ENCODE data around the gene HAUS2. TPM values are rescaled to one million over a fixed set of nuclear protein-coding genes. Genes with fewer than 3 reads are reported as not detected.

HAUS2 gene
- total and polyA plus RNA-seq, 4 donors: 30.2 to 46.5 (median 32.7) TPM

DNA sequence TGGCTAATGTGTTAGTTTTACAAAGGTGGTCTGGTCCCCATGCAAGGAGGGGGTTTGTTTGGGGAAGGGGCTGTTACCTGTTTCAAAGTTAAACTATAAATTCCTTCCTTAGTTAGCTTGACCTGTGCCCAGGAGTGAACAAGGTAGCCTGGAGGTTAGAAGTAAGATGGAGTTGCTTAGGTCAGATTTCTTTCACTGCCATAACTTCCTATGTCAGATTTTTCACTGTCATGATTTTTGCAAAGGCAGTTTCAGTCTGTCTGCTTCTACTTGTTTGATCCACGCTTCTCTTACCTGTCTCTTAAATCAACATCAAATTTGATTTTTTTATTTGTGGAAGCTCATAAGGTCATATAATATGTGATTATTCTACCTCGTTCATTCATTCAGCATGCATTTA lies 55.3 kb downstream of the HAUS2 start:
- Histone ChIP-seq H3K27me3 (ENCODE audit: control insufficient read depth, insufficient read depth, low read length) (no peaks in the 10 kb centered on the region), H3K9me3 (ENCODE audit: control insufficient read depth, insufficient read depth, low read length) (no peaks in the 10 kb centered on the region), H3K4me1 (ENCODE audit: control insufficient read depth, insufficient read depth, low read length) (no peaks in the 10 kb centered on the region), H3K27ac (ENCODE audit: low read depth, low read length) (no peak overlapping the region), H3K4me3 (ENCODE audit: low read depth, low read length) (no peak overlapping the region), H3K36me3 (ENCODE audit: control insufficient read depth, insufficient read depth, low read length) (no peaks in the 10 kb centered on the region)
- no CpG with 5 or more reads among the region's 2 CpGs for WGBS (ENCODE audit: insufficient coverage)
- no peak for DNase-seq (ENCODE audit: low read depth in 4 of 6, low spot score in 6 of 6)

- Histone ChIP-seq H3K27ac (ENCODE audit: low read depth, low read length) (peak overlapping the region; percentile 44), H3K27me3 (ENCODE audit: control insufficient read depth, insufficient read depth, low read length) (no peaks in the 10 kb centered on the region), H3K36me3 (ENCODE audit: control insufficient read depth, insufficient read depth, low read length) (no peaks in the 10 kb centered on the region), H3K9me3 (ENCODE audit: control insufficient read depth, insufficient read depth, low read length) (no peaks in the 10 kb centered on the region), H3K4me1 (ENCODE audit: control insufficient read depth, insufficient read depth, low read length) (no peaks in the 10 kb centered on the region), H3K4me3 (ENCODE audit: low read depth, low read length) (no peak overlapping the region)
- WGBS (ENCODE audit: insufficient coverage): 80% methylated on average over 1 of the region's 8 CpGs
- peak in 1 of 6 donors; percentile 54 for DNase-seq (ENCODE audit: low read depth in 4 of 6, low spot score in 6 of 6)
Observed at GRCh38 chr15:42604894-42605744, 56.5 kb downstream of the HAUS2 start.

- no CpG with 5 or more reads among the region's 3 CpGs for whole genome bisulfite sequencing (ENCODE audit: insufficient coverage)
- Histone ChIP-seq H3K27me3 (ENCODE audit: control insufficient read depth, insufficient read depth, low read length) (no peaks in the 10 kb centered on the region), H3K4me3 (ENCODE audit: low read depth, low read length) (no peak overlapping the region), H3K4me1 (ENCODE audit: control insufficient read depth, insufficient read depth, low read length) (no peaks in the 10 kb centered on the region), H3K9me3 (ENCODE audit: control insufficient read depth, insufficient read depth, low read length) (no peaks in the 10 kb centered on the region), H3K36me3 (ENCODE audit: control insufficient read depth, insufficient read depth, low read length) (no peaks in the 10 kb centered on the region), H3K27ac (ENCODE audit: low read depth, low read length) (peak overlapping the region; percentile 44)
- no peak for DNase-seq (ENCODE audit: low read depth in 4 of 6, low spot score in 6 of 6)
Observed at GRCh38 chr15:42605796-42606195, 57.2 kb downstream of the HAUS2 start.

DNA sequence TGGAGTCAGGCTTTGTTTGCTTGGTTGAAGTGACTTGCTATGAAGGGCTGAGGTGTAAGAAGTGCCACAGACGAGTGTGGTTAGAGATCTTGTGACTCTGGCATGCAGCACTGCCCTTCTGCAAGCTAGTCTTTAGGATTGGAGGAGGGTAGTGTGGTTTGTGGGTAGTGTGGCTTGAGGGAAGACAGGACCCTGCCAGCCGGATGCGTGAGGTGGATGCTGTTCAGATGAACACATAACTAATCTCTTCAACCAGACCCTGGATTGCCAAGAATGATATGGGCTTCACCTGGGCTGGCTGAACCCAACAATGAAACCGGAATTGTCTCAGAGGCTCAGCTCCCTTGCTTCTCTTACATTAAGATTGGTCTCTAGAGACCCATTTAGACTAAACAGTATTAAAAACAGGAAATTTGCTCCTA lies 59.5 kb downstream of the HAUS2 start:
- no peaks in the 10 kb centered on the region for H3K9me3 ChIP-seq (ENCODE audit: control insufficient read depth, insufficient read depth, low read length)
- no peaks in the 10 kb centered on the region for H3K4me1 ChIP-seq (ENCODE audit: control insufficient read depth, insufficient read depth, low read length)
- H3K27ac ChIP-seq (ENCODE audit: low read depth, low read length): no peak overlapping the region
- no peaks in the 10 kb centered on the region for H3K27me3 ChIP-seq (ENCODE audit: control insufficient read depth, insufficient read depth, low read length)
- H3K4me3 ChIP-seq (ENCODE audit: low read depth, low read length): no peak overlapping the region
- DNase-seq (ENCODE audit: low read depth in 4 of 6, low spot score in 6 of 6): peak in 1 of 6 donors; percentile 62
- WGBS (ENCODE audit: insufficient coverage): 58% methylated on average over 3 of the region's 4 CpGs
- no peaks in the 10 kb centered on the region for H3K36me3 ChIP-seq (ENCODE audit: control insufficient read depth, insufficient read depth, low read length)

GRCh38 chr15:42608752-42609488 lies 60.3 kb downstream of the HAUS2 start:
- H3K4me1 ChIP-seq (ENCODE audit: control insufficient read depth, insufficient read depth, low read length): no peaks in the 10 kb centered on the region
- H3K36me3 ChIP-seq (ENCODE audit: control insufficient read depth, insufficient read depth, low read length): no peaks in the 10 kb centered on the region
- no peaks in the 10 kb centered on the region for H3K27me3 ChIP-seq (ENCODE audit: control insufficient read depth, insufficient read depth, low read length)
- peak overlapping the region; percentile 43 for H3K27ac ChIP-seq (ENCODE audit: low read depth, low read length)
- no peak for DNase-seq (ENCODE audit: low read depth in 4 of 6, low spot score in 6 of 6)
- H3K9me3 ChIP-seq (ENCODE audit: control insufficient read depth, insufficient read depth, low read length): no peaks in the 10 kb centered on the region
- no peak overlapping the region for H3K4me3 ChIP-seq (ENCODE audit: low read depth, low read length)
- WGBS (ENCODE audit: insufficient coverage): 57% methylated on average over 2 of the region's 7 CpGs

GRCh38 chr15:42611532-42611931 lies 62.9 kb downstream of the HAUS2 start:
- H3K4me1 ChIP-seq (ENCODE audit: control insufficient read depth, insufficient read depth, low read length): no peaks in the 10 kb centered on the region
- no peaks in the 10 kb centered on the region for H3K27me3 ChIP-seq (ENCODE audit: control insufficient read depth, insufficient read depth, low read length)
- no CpG with 5 or more reads among the region's 1 CpG for WGBS (ENCODE audit: insufficient coverage)
- no peaks in the 10 kb centered on the region for H3K36me3 ChIP-seq (ENCODE audit: control insufficient read depth, insufficient read depth, low read length)
- no peak overlapping the region for H3K27ac ChIP-seq (ENCODE audit: low read depth, low read length)
- DNase-seq (ENCODE audit: low read depth in 4 of 6, low spot score in 6 of 6): no peak
- no peaks in the 10 kb centered on the region for H3K9me3 ChIP-seq (ENCODE audit: control insufficient read depth, insufficient read depth, low read length)
- H3K4me3 ChIP-seq (ENCODE audit: low read depth, low read length): no peak overlapping the region

- H3K4me1 ChIP-seq (ENCODE audit: control insufficient read depth, insufficient read depth, low read length): no peaks in the 10 kb centered on the region
- no peak overlapping the region for H3K4me3 ChIP-seq (ENCODE audit: low read depth, low read length)
- H3K9me3 ChIP-seq (ENCODE audit: control insufficient read depth, insufficient read depth, low read length): no peaks in the 10 kb centered on the region
- no peak overlapping the region for H3K27ac ChIP-seq (ENCODE audit: low read depth, low read length)
- no peaks in the 10 kb centered on the region for H3K27me3 ChIP-seq (ENCODE audit: control insufficient read depth, insufficient read depth, low read length)
- 95% methylated on average over 6 of the region's 8 CpGs for WGBS (ENCODE audit: insufficient coverage)
- DNase-seq (ENCODE audit: low read depth in 4 of 6, low spot score in 6 of 6): no peak
- no peaks in the 10 kb centered on the region for H3K36me3 ChIP-seq (ENCODE audit: control insufficient read depth, insufficient read depth, low read length)
Observed at GRCh38 chr15:42612367-42612912, 63.8 kb downstream of the HAUS2 start.

GRCh38 chr15:42616107-42616506 lies 67.5 kb downstream of the HAUS2 start:
- peaks cover 3% of the 10 kb centered on the region for H3K36me3 ChIP-seq (ENCODE audit: control insufficient read depth, insufficient read depth, low read length)
- no peak overlapping the region for H3K27ac ChIP-seq (ENCODE audit: low read depth, low read length)
- WGBS (ENCODE audit: insufficient coverage): no CpG with 5 or more reads among the region's 2 CpGs
- H3K9me3 ChIP-seq (ENCODE audit: control insufficient read depth, insufficient read depth, low read length): no peaks in the 10 kb centered on the region
- H3K4me3 ChIP-seq (ENCODE audit: low read depth, low read length): no peak overlapping the region
- H3K27me3 ChIP-seq (ENCODE audit: control insufficient read depth, insufficient read depth, low read length): no peaks in the 10 kb centered on the region
- DNase-seq (ENCODE audit: low read depth in 4 of 6, low spot score in 6 of 6): no peak
- no peaks in the 10 kb centered on the region for H3K4me1 ChIP-seq (ENCODE audit: control insufficient read depth, insufficient read depth, low read length)
